ENCODE results near the gene SNX13. TPM values are rescaled to one million over a fixed set of nuclear protein-coding genes. Genes with fewer than 3 reads are reported as not detected.

SNX13 gene
- total RNA-seq, 1 experiment from 2014 or later: 29.0 TPM

- TF ChIP-seq, protein P1, sequence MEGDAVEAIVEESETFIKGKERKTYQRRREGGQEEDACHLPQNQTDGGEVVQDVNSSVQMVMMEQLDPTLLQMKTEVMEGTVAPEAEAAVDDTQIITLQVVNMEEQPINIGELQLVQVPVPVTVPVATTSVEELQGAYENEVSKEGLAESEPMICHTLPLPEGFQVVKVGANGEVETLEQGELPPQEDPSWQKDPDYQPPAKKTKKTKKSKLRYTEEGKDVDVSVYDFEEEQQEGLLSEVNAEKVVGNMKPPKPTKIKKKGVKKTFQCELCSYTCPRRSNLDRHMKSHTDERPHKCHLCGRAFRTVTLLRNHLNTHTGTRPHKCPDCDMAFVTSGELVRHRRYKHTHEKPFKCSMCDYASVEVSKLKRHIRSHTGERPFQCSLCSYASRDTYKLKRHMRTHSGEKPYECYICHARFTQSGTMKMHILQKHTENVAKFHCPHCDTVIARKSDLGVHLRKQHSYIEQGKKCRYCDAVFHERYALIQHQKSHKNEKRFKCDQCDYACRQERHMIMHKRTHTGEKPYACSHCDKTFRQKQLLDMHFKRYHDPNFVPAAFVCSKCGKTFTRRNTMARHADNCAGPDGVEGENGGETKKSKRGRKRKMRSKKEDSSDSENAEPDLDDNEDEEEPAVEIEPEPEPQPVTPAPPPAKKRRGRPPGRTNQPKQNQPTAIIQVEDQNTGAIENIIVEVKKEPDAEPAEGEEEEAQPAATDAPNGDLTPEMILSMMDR (conservative IDR thresholded peaks at IDR 0.05): no peak
- no peak overlapping the region for H2AK5ac ChIP-seq (ENCODE audit: insufficient read length, low read length)
- no peak overlapping the region for H3K56ac ChIP-seq (ENCODE audit: insufficient read length, low read depth, low read length)
- no peak overlapping the region for H4K5ac ChIP-seq (ENCODE audit: insufficient read length, low read depth, low read length)
- H3K4ac ChIP-seq (ENCODE audit: low read depth, low read length): no peak overlapping the region
- H2BK12ac ChIP-seq (ENCODE audit: insufficient read length, low read depth, low read length): no peak overlapping the region
- no peaks in the 10 kb centered on the region for H3K4me1 Mint-ChIP-seq
- H3K9ac ChIP-seq (ENCODE audit: extremely low read depth, insufficient read length, low read length): no peak overlapping the region
- H4K8ac ChIP-seq (replicated peaks; ENCODE audit: insufficient read length, low read depth, low read length): no peak overlapping the region
- no peaks in the 10 kb centered on the region for H3K36me3 Mint-ChIP-seq (ENCODE audit: insufficient read depth in 1 of 3, low read depth in 3 of 3)
- no peak overlapping the region for H3K27ac Mint-ChIP-seq
- no peaks in the 10 kb centered on the region for H3K9me3 Mint-ChIP-seq
- no peaks in the 10 kb centered on the region for H3K23me2 ChIP-seq (ENCODE audit: insufficient read length, low read depth, low read length, poor library complexity, severe bottlenecking)
- H2BK120ac ChIP-seq (ENCODE audit: low read depth, low read length, poor library complexity, severe bottlenecking): no peak overlapping the region
- no peaks in the 10 kb centered on the region for H3K79me1 ChIP-seq (ENCODE audit: insufficient read depth, low read depth, low read length, poor library complexity, severe bottlenecking)
- no peak overlapping the region for H3T11ph ChIP-seq (ENCODE audit: low read length)
- no peaks in the 10 kb centered on the region for H3K4me1 ChIP-seq (ENCODE audit: insufficient read depth, low read length)
- H3K4me3 Mint-ChIP-seq: no peak overlapping the region
- no peak for DNase-seq
- H3K79me2 ChIP-seq (ENCODE audit: insufficient read depth, low read length): no peaks in the 10 kb centered on the region
- H3K27me3 ChIP-seq (ENCODE audit: insufficient read depth, low read length): no peaks in the 10 kb centered on the region
- no peak overlapping the region for H3K23ac ChIP-seq (ENCODE audit: insufficient read length, low read depth, low read length)
- no peak overlapping the region for H3K18ac ChIP-seq (ENCODE audit: insufficient read length, low read depth, low read length)
- H2BK15ac ChIP-seq (ENCODE audit: low read depth, low read length): no peak overlapping the region
- no peaks in the 10 kb centered on the region for H3K27me3 Mint-ChIP-seq (ENCODE audit: low read depth)
- H2BK5ac ChIP-seq (ENCODE audit: insufficient read length, low read length): no peak overlapping the region
- H2BK20ac ChIP-seq (ENCODE audit: low read depth, low read length, poor library complexity, severe bottlenecking): no peak overlapping the region
- H2AFZ ChIP-seq (ENCODE audit: low read length): no peak overlapping the region
- no peak overlapping the region for H3K4me2 ChIP-seq (ENCODE audit: insufficient read depth, insufficient read length, low read length)
- H3K9me3 ChIP-seq (ENCODE audit: control insufficient read depth, low read depth, low read length): no peaks in the 10 kb centered on the region
- no peak overlapping the region for H4K91ac ChIP-seq (ENCODE audit: insufficient read length, low read depth, low read length)
- H3K14ac ChIP-seq (ENCODE audit: insufficient read depth, low read length): no peak overlapping the region
- H4K20me1 ChIP-seq (ENCODE audit: control insufficient read depth, insufficient read depth, insufficient read length): no peaks in the 10 kb centered on the region
- H3K27ac ChIP-seq (ENCODE audit: insufficient read length, low read depth, low read length): no peak overlapping the region
Measured at GRCh38 chr7:17965603-17966002, 25.3 kb upstream of the SNX13 start.
